Liver (tissue), 9 donors: Measurements from ENCODE around the gene SUB1. TPM values are rescaled to one million over a fixed set of nuclear protein-coding genes. Genes with fewer than 3 reads are reported as not detected.

Experiments used
- DNase-seq: peaks from one replicate; pipeline ENCODE4 v3.0.0-alpha.2; 2017; ENCODE audit warnings: low spot score
- H3K27ac ChIP-seq, 2 donors: one replicate each; pipeline ENCODE4 v1.7.0; 2013; ENCODE audit warnings: inconsistent platforms in 2 of 2, low read length in 2 of 2, control low read depth in 1 of 2, low read depth in 1 of 2, mild to moderate bottlenecking in 1 of 2
- H3K27me3 ChIP-seq, 4 donors: one replicate each; pipeline versions ENCODE4 v1.6.1 to v1.7.0; 2013; ENCODE audit warnings: low read length in 3 of 4, inconsistent platforms in 1 of 4, mild to moderate bottlenecking in 1 of 4, moderate library complexity in 1 of 4; ENCODE audit not compliant: control insufficient read depth in 4 of 4, insufficient read depth in 4 of 4
- H3K36me3 ChIP-seq, 4 donors: one replicate each; pipeline versions ENCODE4 v1.6.1 to v1.7.0; 2013; ENCODE audit warnings: low read length in 3 of 4, mild to moderate bottlenecking in 3 of 4, low read depth in 1 of 4, moderate library complexity in 1 of 4; ENCODE audit not compliant: control insufficient read depth in 4 of 4, insufficient read depth in 3 of 4
- H3K4me1 ChIP-seq, 4 donors: one replicate each; pipeline versions ENCODE4 v1.6.1 to v1.7.0; 2013; ENCODE audit warnings: low read length in 3 of 4, mild to moderate bottlenecking in 3 of 4, moderate library complexity in 1 of 4; ENCODE audit not compliant: control insufficient read depth in 4 of 4, insufficient read depth in 4 of 4
- H3K4me3 ChIP-seq, 3 donors: one replicate each; pipeline versions ENCODE4 v1.6.1 to v1.7.0; 2013; ENCODE audit warnings: low read length in 3 of 3, control low read depth in 1 of 3, low read depth in 1 of 3, mild to moderate bottlenecking in 1 of 3
- H3K9ac ChIP-seq, 2 donors: one replicate each; pipeline ENCODE4 v1.7.0; 2013; ENCODE audit warnings: low read length in 2 of 2, mild to moderate bottlenecking in 2 of 2, moderate library complexity in 2 of 2, control low read depth in 1 of 2, low read depth in 1 of 2
- H3K9me3 ChIP-seq, 4 donors: one replicate each; pipeline versions ENCODE4 v1.6.1 to v1.7.0; 2013; ENCODE audit warnings: low read length in 3 of 4; ENCODE audit not compliant: control insufficient read depth in 4 of 4
- CTCF ChIP-seq: fragments of 150-350 bp; IDR thresholded peaks from 2 replicates; pipeline ENCODE4 v1.5.1; 2017; ENCODE audit warnings: improper control_type of control experiment, low read depth, low read length; ENCODE audit not compliant: missing input control
- EGR1 ChIP-seq, 2 donors: IDR thresholded peaks; 2 replicates each; pipeline ENCODE4 v1.6.1; 2016 to 2018; ENCODE audit warnings: antibody characterized with exemption in 2 of 2, low read depth in 2 of 2
- FOXA1 ChIP-seq: IDR thresholded peaks from 2 replicates; pipeline ENCODE4 v1.6.1; 2016; ENCODE audit warnings: antibody characterized with exemption
- GABPA ChIP-seq, 2 donors: IDR thresholded peaks in 1 of 2; conservative IDR thresholded peaks in 1 of 2; 2 replicates each; pipeline ENCODE4 v1.6.1; 2016; ENCODE audit warnings: antibody characterized with exemption in 2 of 2, mild to moderate bottlenecking in 1 of 2, moderate library complexity in 1 of 2
- JUND ChIP-seq, 2 donors: IDR thresholded peaks; 2 replicates each; pipeline ENCODE4 v1.6.1; 2016; ENCODE audit warnings: antibody characterized with exemption in 2 of 2
- MAX ChIP-seq: IDR thresholded peaks from 2 replicates; pipeline ENCODE4 v1.6.1; 2016; ENCODE audit warnings: antibody characterized with exemption
- NR2F2 ChIP-seq: IDR thresholded peaks from 2 replicates; pipeline ENCODE4 v1.6.1; 2016; ENCODE audit warnings: antibody characterized with exemption
- RAD21 ChIP-seq, 2 donors: IDR thresholded peaks; 2 replicates each; pipeline ENCODE4 v1.6.1; 2016; ENCODE audit warnings: antibody characterized with exemption in 2 of 2, mild to moderate bottlenecking in 2 of 2
- SP1 ChIP-seq: IDR thresholded peaks from 2 replicates; pipeline ENCODE4 v1.6.1; 2018; ENCODE audit warnings: antibody characterized with exemption, mild to moderate bottlenecking
- TAF1 ChIP-seq: conservative IDR thresholded peaks from 2 replicates; pipeline ENCODE4 v1.6.1; 2016; ENCODE audit warnings: antibody characterized with exemption, mild to moderate bottlenecking
- YY1 ChIP-seq: IDR thresholded peaks from 2 replicates; pipeline ENCODE4 v1.6.1; 2016; ENCODE audit warnings: antibody characterized with exemption, mild to moderate bottlenecking
- WGBS: extraction: QIAGEN DNeasy Blood & Tissue Kit; methylation state at CpG from one replicate; pipeline ENCODE4 v1.1.7; 2013; 5-methylcytosine and 5-hydroxymethylcytosine counted together
- polyA plus RNA-seq, 2 donors: library from polyadenylated mRNA; stranded (reverse) in 1 of 2; unstranded in 1 of 2; fragments of 200-250 nt in 1 of 2; fragments of >200 nt in 1 of 2; fragmentation: Nextera tagmentation in 1 of 2; extraction: Ambion mirVana in 1 of 2; gene quantifications; one replicate each; pipeline versions ENCODE4 v1.2.1 to v1.2.3, GENCODE V29; 2013 to 2015
- total RNA-seq, 2 donors: library from RNA; depleted of rRNA; stranded (reverse); fragments of >200 nt; gene quantifications; one replicate each; pipeline ENCODE4 v1.2.3, GENCODE V29; 2014
- TF ChIP-seq, protein P1 (sequence below): IDR thresholded peaks from 2 replicates; pipeline ENCODE4 v1.6.1; 2016; ENCODE audit warnings: antibody characterized with exemption
- donor health status: healthy.
- donor health status: healthy.
- donor health status: healthy.
- donor health status: healthy.
- donor health status: healthy.

The SUB1 gene
- total and polyA plus RNA-seq, 4 donors = 51.8 to 238 (median 60.3) TPM

DNA sequence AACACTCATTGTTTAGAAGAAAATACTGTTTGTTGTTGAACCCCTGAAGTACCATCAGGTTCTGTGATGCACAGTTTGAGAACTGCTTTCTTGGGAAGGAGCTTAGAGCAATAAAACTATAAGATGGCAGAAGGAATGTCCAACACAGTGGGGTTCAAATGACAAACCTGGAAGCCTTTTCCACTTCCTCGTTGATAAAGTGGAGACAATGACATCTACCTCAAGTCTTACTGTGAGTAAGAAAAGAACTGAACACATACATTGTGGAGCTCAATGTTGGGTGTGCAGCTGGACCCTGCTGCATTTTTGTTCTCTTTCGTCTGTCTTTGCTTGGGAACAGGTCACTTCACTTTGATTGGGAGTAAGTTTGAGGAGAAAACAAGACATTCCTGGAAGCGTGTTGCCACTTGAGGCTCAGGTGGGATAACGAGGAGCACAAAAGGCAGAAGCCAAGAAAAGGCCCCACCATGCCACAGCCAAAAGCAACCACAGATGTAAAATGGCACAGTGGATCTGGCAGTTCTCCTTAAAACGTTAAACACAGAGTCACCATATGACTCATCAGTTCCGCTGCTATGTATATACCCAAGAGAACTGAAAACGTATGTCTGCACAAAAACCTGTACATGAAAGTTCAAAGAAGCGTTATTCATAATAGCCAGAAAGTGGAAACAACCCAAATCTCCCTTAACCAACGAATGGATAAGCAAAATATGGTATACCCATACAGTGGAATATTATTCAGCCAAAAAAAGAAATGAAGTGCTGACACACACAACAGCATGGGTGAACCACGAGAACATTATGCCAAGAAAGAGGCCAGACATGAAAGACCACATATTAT is 42.9 kb upstream of the SUB1 start:
- DNase-seq = no peak
- Histone ChIP-seq H3K9ac (no peak overlapping the region), H3K9me3 (no peaks in the 10 kb centered on the region), H3K27ac (no peak overlapping the region), H3K4me3 (no peak overlapping the region), H3K4me1 (no peaks in the 10 kb centered on the region), H3K36me3 (no peaks in the 10 kb centered on the region), H3K27me3 (no peaks in the 10 kb centered on the region)
- WGBS = 84% methylated on average over 10 of the region's 10 CpGs
- TF ChIP-seq NR2F2 = no peak
- no peak for TF ChIP-seq SP1
- no peak for TF ChIP-seq EGR1 (IDR thresholded peaks at IDR 0.05; ENCODE audit: low read depth in 2 of 2)
- TF ChIP-seq GABPA (IDR thresholded peaks at IDR 0.05 in 1 of 2, conservative IDR thresholded peaks at IDR 0.05 in 1 of 2) = no peak
- no peak for TF ChIP-seq YY1
- no peak for TF ChIP-seq CTCF
- no peak for TF ChIP-seq MAX
- TF ChIP-seq, protein P1, sequence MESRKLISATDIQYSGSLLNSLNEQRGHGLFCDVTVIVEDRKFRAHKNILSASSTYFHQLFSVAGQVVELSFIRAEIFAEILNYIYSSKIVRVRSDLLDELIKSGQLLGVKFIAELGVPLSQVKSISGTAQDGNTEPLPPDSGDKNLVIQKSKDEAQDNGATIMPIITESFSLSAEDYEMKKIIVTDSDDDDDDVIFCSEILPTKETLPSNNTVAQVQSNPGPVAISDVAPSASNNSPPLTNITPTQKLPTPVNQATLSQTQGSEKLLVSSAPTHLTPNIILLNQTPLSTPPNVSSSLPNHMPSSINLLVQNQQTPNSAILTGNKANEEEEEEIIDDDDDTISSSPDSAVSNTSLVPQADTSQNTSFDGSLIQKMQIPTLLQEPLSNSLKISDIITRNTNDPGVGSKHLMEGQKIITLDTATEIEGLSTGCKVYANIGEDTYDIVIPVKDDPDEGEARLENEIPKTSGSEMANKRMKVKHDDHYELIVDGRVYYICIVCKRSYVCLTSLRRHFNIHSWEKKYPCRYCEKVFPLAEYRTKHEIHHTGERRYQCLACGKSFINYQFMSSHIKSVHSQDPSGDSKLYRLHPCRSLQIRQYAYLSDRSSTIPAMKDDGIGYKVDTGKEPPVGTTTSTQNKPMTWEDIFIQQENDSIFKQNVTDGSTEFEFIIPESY = no peak

- TF ChIP-seq RAD21 (IDR thresholded peaks at IDR 0.05) (no peak), JUND (IDR thresholded peaks at IDR 0.05) (no peak), NR2F2 (no peak), FOXA1 (no peak), MAX (no peak), TAF1 (no peak)
- 96% methylated on average over 8 of the region's 8 CpGs for WGBS
- no peak overlapping the region for H3K4me3 ChIP-seq
- H3K27me3 ChIP-seq = no peaks in the 10 kb centered on the region
- no peaks in the 10 kb centered on the region for H3K9me3 ChIP-seq
- no peak overlapping the region for H3K9ac ChIP-seq
- no peaks in the 10 kb centered on the region for H3K36me3 ChIP-seq
- DNase-seq = no peak
- no peaks in the 10 kb centered on the region for H3K4me1 ChIP-seq
- no peak overlapping the region for H3K27ac ChIP-seq
Measured at GRCh38 chr5:32543291-32543690, 42.1 kb upstream of the SUB1 start.
